ENCODE results near the gene MS4A18.
"Not testable (repeated sequence)": the region's sequence is repeated elsewhere in the genome, so short reads cannot be mapped to it uniquely, and the experiment has no call there.

Gene MS4A18

DNA sequence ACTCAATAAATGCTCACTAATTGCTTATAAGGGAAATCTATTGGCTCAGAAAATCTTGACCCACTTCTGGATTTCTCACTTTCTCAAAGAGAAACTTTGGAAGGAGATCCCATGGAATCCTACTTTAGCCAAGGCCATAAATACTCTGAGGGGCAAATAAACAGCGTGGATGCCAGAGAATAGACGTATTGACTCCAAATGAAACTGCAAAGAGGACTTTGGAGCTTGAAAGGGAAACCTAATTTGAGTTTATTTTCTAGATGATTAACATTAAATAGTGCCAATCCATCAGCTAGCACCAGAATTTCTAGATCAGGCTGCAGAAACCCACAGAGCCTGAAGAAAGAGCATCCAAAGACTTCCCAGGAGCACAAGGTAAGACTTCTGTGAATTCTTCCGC lies at the start of gene MS4A18:
Gene MS4A18, plus strand, starts transcription at position 301 of the 400 bp plus-strand sequence.
- no peak for DNase-seq

DNA sequence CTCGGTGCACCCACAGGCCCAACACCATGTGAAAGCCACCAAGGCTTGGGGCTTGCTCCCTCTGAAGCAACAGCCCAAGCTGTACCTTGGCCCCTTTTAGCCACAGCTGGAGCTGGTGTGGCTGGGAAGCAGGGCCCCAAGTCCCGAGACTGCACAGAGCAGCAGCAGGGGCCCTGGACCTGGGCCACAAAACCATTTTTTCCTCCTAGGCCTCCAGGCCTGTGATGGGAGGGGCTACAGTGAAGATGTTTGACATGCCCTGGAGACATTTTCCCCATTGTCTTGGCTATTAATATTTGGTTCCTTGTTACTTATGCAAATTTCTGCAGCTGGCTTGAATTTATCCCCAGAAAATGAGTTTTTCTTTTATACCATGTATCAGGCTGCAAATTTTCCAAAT lies 46.3 kb upstream of the MS4A18 start:
- not testable (repeated sequence) for DNase-seq

GRCh38 chr11:60679879-60680278 lies 44.6 kb upstream of the MS4A18 start:
- no peak for DNase-seq

DNA sequence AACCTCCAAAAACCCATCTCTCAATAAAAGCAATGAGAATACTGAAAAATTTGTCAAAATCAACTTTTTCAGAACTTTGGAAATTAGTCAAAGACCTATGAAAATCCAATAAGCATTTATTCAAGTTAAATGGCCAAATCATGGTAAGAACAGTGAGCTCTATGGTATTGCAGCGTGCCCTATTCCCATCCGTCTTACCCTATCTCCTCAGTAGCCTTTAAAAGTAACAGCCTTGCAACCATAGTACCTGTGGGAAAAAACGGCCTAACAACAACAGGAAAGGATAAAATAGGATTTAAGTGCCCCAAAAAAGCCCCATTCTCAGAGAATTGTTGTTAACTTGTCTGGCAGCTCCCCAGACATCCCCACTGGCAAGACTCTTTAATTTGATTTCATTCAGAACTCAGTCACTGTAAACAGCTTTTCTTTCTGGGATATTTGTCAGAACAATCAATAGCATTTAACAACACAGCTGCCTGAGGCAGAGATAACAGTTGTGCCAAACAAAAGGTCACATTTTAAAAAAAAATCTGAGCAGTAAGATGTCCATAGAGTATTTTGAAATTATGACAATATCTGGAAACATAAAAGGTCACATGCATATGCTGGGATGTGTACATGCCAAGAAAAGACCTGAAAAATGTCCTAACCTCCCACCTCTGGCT lies 43.9 kb upstream of the MS4A18 start:
- no peak for DNase-seq

DNA sequence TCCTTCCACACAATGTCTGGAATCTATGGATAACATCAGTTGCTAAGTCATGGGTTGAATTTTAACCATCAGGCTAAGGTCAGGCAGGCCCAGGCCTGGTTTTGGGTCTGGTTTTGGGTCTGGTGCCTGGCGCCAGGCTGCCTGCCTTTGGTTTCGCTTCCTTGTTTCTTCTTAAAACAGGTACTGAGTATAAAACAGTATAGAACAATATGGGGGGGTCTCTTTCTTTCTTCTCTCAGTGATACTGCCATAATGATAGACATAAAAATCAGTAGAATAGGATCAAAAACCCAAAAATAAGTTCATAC lies 40.0 kb upstream of the MS4A18 start:
- DNase-seq: not testable (repeated sequence)

DNA sequence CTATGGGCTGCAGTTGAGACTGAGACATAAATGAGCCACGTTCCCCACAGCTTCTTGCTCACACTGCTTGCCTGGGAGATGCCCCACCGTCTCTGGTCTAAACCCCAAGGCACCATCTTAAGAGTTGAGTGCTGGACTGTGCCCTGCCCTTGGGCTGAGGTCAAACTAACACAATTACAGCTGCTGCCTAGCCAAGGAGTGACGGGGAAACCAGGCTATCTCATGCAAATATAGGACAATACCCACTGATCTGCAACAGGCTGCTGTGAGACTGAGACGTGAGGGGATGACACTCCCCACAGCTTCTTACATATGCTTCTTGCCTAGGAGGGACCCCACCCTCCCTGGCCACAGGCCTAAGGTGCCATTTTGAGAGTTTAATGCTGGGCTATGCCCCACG lies 32.9 kb upstream of the MS4A18 start:
- DNase-seq: no peak

- peak in 1 of 2 experiments; percentile 0 for DNase-seq
These were observed 25.2 kb upstream of the MS4A18 start, which contains the start of gene MS4A8 for GRCh38 chr11:60699284-60699691. Gene MS4A8 (plus strand): TSS chr11:60699612. CDS start chr11:60700861, 1,249 bp downstream.

- DNase-seq: no peak
These were observed 24.6 kb upstream of the MS4A18 start for GRCh38 chr11:60699936-60700335.

DNA sequence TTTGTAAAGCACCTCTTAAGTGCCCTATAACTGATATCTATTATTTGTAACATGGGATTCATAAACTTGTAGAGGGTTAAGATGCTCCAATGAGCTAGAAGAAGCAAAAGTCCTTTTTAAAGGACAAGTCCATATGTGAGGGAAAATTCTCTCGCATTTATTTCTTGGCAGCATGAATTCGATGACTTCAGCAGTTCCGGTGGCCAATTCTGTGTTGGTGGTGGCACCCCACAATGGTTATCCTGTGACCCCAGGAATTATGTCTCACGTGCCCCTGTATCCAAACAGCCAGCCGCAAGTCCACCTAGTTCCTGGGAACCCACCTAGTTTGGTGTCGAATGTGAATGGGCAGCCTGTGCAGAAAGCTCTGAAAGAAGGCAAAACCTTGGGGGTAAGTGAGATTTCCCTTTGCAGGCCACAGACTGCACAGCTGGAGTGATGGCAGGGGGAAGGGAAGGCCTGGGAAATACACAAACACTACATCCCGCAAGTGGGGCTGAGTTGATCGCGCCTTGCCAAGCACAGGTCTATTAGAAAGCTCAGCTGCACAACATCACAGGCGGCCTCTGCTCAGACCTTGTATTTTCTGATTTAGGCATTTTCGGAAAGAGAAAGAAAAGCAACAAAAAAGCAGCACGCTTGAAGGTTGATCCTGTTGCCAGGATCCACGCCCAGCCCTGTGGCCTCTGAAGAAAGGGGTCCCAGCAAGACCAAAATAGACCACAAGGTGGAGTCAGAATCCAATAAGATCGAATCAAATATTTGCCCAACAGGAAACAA lies 23.6 kb upstream of the MS4A18 start:
- peak; percentile 1 to 37 for DNase-seq

DNA sequence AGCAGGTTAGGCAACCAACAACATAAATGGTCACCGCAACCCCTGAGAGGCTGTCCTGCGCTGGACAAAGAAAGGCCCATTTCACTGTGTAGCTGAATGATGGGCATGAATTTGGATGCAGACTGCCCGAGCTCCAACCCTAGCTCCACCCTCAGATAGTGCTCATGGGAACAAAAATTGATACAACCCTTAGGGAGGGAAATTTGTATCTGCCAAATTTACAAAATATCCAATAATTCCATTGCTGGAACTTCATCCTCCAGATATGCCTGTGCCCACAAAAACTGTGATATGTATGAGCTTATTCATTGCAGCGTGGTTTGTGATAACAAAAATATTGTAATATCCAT lies 23.1 kb upstream of the MS4A18 start:
- DNase-seq: no peak

DNA sequence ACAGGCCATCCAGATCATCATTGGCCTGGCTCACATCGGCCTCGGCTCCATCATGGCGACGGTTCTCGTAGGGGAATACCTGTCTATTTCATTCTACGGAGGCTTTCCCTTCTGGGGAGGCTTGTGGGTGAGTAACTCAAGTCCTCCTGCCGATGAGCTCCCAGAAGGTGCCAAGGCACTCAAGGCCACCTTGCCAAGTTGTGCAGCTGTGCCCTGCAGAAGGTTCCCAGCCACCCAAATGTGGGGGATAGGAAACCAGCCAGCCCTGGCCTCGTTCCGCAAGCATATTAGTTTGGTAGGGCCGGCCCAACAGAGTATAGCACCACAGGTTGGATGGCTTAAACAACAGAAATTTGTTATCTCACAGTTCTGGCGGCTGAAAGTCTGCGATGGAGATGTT lies 21.1 kb upstream of the MS4A18 start:
- DNase-seq: no peak

- no peak for DNase-seq
These were observed 18.6 kb upstream of the MS4A18 start for GRCh38 chr11:60705895-60706294.

GRCh38 chr11:60706931-60707330 lies 17.6 kb upstream of the MS4A18 start:
- DNase-seq: no peak

- no peak for DNase-seq
These were observed 14.0 kb upstream of the MS4A18 start for GRCh38 chr11:60710482-60710881.

- DNase-seq: no peak
These were observed 13.2 kb upstream of the MS4A18 start for GRCh38 chr11:60711276-60711675.

DNA sequence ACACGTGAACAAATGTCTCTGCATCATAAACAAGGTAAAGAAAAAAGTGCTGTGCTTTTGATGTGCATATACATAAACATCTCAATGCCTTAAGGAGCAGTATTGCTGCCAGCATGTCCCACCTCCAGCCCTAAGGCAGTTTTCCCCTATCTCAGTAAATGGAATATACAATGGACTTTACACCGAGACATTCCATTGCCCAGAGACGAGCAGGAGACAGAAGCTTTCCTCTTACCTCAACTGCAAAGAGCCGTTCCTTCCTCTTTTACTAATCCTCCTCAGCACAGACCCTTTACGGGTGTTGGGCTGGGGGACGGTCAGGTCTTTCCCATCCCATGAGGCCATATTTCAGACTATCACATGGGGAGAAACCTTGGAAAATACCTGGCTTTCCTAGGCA lies 11.1 kb upstream of the MS4A18 start:
- DNase-seq: not testable (repeated sequence)

- DNase-seq: no peak
These were observed 6.6 kb upstream of the MS4A18 start for GRCh38 chr11:60717956-60718355.

DNA sequence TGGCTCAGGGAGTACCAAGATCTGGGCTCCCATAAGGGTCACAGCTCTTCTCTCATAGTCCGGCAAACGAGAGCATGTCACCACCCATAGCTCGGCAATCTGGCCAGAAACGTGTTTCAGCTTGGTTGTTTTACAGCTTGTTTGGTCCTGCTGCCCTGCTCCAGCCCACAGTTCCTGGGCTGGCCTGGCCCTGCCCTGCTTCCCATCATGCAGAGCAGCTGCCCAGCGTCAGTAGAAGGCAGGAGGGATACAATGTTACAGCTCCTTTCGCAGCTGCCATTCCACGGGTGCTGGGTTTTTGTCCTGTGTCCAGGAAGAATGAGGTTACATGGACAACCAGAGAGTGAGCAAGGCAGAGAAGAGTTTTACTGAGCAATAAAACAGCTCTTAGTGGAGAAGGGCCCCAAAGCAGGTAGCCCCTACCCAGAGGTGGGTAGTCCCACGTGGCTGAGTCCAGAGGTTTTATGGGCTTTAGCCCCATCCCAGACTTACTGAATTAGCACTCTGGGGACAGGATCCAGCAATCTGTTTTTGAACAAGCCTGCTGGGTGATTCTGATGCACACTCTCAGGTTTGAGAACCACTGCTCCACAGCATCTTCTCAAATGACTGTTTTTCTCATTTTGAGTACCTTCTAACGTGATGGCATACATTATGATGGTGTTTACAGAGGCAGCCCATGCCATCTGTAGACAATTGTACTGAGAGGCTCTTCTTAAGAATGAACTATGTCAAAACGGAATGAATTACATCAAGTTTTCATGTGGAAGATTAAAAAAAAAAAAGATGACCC lies 5.8 kb upstream of the MS4A18 start:
- no peak for DNase-seq

DNA sequence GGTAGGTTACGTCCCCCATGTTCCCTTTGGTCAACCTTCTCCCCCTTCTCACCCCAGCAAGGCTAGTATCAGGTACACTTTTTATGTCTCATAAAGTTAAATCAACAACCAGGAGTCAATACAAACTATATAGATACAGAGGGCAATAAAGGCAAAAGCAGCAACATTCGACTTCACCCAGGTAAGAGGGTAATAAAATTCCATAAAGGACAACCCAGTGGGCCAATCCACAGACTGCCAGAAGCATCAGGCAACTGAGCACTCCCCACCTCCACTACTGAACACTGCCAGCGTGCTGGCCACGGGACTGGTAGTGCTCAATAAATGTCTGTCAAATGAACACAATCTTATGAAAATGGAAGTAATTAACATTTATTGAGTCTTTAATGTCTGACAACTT lies 5.1 kb upstream of the MS4A18 start:
- no peak for DNase-seq

DNA sequence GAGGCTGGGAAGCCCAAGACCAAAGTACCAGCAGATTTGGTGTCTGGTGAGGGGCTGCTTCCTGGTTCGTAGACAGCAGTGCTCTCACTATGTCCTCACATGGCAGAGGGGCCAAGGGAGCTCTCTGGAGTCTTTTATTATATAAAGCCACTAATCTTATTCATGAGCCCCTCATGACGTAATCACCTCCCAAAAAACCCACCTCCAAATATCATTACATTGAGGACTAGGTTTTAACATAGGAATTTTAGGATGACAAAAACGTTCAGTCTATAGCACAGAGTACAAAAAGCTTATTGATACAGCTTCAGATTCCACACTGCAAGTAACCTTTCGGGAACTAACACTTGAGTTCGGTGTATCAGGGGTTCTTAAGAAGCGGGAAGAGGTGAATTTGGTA lies 4.1 kb upstream of the MS4A18 start:
- DNase-seq: no peak

GRCh38 chr11:60725592-60725991 lies 1.1 kb downstream of the MS4A18 start:
- DNase-seq: no peak

- no peak for DNase-seq
These were observed 7.1 kb downstream of the MS4A18 start for GRCh38 chr11:60731586-60731985.

- DNase-seq: no peak
These were observed 9.8 kb downstream of the MS4A18 start for GRCh38 chr11:60734279-60734678.

- DNase-seq: no peak
These were observed 14.6 kb downstream of the MS4A18 start for GRCh38 chr11:60739114-60739513.

Measured in SHP77 (cell line).